Esophagus muscularis mucosa (tissue), 3 donors: Measurements from ENCODE around the gene SIGLEC8.

Experiments used
- POLR2AphosphoS5 ChIP-seq, 2 donors: sonication (generic); formaldehyde crosslinking; IDR thresholded peaks; one replicate each; pipeline ENCODE4 v1.6.1; 2017; ENCODE audit warnings: antibody characterized with exemption in 2 of 2
- TF ChIP-seq, protein P1 (sequence below), 3 experiments: fragments of 200-600 bp in 2 of 3; fragments of 450-650 bp in 1 of 3; sonication (generic) in 2 of 3; IDR thresholded peaks; one replicate each; pipeline ENCODE4 v1.5.1; 2017 to 2019; ENCODE audit warnings: antibody characterized with exemption in 3 of 3, mild to moderate bottlenecking in 2 of 3, moderate library complexity in 1 of 3

DNA sequence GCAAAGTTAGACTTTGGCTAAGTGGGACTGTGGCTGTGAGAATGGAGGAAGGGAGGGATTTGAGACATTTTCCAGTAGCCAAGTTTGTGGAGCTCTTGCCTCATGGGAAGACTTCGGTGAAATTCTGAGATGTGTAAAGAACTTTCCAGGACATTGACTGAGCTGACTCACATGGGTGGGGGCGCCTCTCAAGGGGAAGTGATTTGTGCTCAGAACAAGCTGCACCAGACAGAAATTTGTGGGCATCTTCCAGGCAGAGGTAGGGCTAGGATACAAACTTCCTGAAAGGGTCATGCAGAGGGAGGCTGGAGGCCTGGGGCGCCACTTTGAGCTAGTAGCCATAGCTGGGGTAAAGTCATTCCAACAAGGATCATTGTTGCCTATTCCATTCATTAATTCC, 31.1 kb downstream of the SIGLEC8 start:
- TF ChIP-seq, protein P1, sequence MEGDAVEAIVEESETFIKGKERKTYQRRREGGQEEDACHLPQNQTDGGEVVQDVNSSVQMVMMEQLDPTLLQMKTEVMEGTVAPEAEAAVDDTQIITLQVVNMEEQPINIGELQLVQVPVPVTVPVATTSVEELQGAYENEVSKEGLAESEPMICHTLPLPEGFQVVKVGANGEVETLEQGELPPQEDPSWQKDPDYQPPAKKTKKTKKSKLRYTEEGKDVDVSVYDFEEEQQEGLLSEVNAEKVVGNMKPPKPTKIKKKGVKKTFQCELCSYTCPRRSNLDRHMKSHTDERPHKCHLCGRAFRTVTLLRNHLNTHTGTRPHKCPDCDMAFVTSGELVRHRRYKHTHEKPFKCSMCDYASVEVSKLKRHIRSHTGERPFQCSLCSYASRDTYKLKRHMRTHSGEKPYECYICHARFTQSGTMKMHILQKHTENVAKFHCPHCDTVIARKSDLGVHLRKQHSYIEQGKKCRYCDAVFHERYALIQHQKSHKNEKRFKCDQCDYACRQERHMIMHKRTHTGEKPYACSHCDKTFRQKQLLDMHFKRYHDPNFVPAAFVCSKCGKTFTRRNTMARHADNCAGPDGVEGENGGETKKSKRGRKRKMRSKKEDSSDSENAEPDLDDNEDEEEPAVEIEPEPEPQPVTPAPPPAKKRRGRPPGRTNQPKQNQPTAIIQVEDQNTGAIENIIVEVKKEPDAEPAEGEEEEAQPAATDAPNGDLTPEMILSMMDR (IDR thresholded peaks at IDR 0.05), result no peak
- TF ChIP-seq POLR2AphosphoS5 (IDR thresholded peaks at IDR 0.05), result no peak
